SJCRH30 (cell line): Measurements from ENCODE around the gene SLC2A1. TPM values are rescaled to one million over a fixed set of nuclear protein-coding genes. Genes with fewer than 3 reads are reported as not detected.
"Not testable (repeated sequence)": the region's sequence is repeated elsewhere in the genome, so short reads cannot be mapped to it uniquely, and the experiment has no call there.

Experiments
- DNase-seq, 2 experiments: peaks; one replicate each; pipeline ENCODE4 v3.0.0-alpha.2; 2015 to 2020
- H3K27ac ChIP-seq: fragments of 250-450 bp; sonication (Bioruptor Pico); 2 replicates; pipeline ENCODE4 v1.5.1; 2020; ENCODE audit warnings: mild to moderate bottlenecking, moderate library complexity
- H3K27me3 ChIP-seq: fragments of 250-450 bp; sonication (Bioruptor Pico); 2 replicates; pipeline ENCODE4 v1.5.1; 2020; ENCODE audit warnings: mild to moderate bottlenecking, moderate library complexity
- H3K36me3 ChIP-seq: fragments of 250-450 bp; sonication (Bioruptor Pico); 2 replicates; pipeline ENCODE4 v1.5.1; 2020; ENCODE audit warnings: mild to moderate bottlenecking, moderate library complexity
- H3K4me1 ChIP-seq: fragments of 250-450 bp; sonication (Bioruptor Pico); 2 replicates; pipeline ENCODE4 v1.5.1; 2020; ENCODE audit warnings: mild to moderate bottlenecking, moderate library complexity
- H3K4me3 ChIP-seq: fragments of 250-450 bp; sonication (Bioruptor Pico); 2 replicates; pipeline ENCODE4 v1.5.1; 2020; ENCODE audit warnings: mild to moderate bottlenecking, moderate library complexity
- H3K9me3 ChIP-seq: fragments of 250-450 bp; sonication (Bioruptor Pico); replicated peaks from 2 replicates; pipeline ENCODE4 v1.5.1; 2020; ENCODE audit warnings: mild to moderate bottlenecking, moderate library complexity
- total RNA-seq: library from RNA; depleted of rRNA; stranded (reverse); fragments of >200 nt; shearing (Covaris generic); gene quantifications from 2 replicates; pipeline ENCODE4 v1.2.3, GENCODE V29; 2014

The SLC2A1 gene
- total RNA-seq, 1 experiment from 2014 or later, result 64.8 TPM

- DNase-seq, result no peak
- Histone ChIP-seq H3K36me3 (no peaks in the 10 kb centered on the region), H3K4me1 (no peaks in the 10 kb centered on the region), H3K27ac (no peak overlapping the region), H3K27me3 (no peaks in the 10 kb centered on the region), H3K9me3 (no peaks in the 10 kb centered on the region), H3K4me3 (no peak overlapping the region)
Observed at GRCh38 chr1:42908046-42908445, 50.6 kb downstream of the SLC2A1 start.

- no peaks in the 10 kb centered on the region for H3K4me1 ChIP-seq
- H3K9me3 ChIP-seq, result no peaks in the 10 kb centered on the region
- no peak for DNase-seq
- H3K4me3 ChIP-seq, result no peak overlapping the region
- no peak overlapping the region for H3K27ac ChIP-seq
- H3K36me3 ChIP-seq, result no peaks in the 10 kb centered on the region
- H3K27me3 ChIP-seq, result no peaks in the 10 kb centered on the region
Observed at GRCh38 chr1:42904434-42904833, 54.2 kb downstream of the SLC2A1 start.

GRCh38 chr1:42899960-42900359 lies 58.7 kb downstream of the SLC2A1 start:
- H3K9me3 ChIP-seq, H3K27me3 ChIP-seq, H3K4me3 ChIP-seq, H3K27ac ChIP-seq, H3K4me1 ChIP-seq, H3K36me3 ChIP-seq, DNase-seq: not testable (repeated sequence)

- Histone ChIP-seq H3K27me3 (no peaks in the 10 kb centered on the region), H3K27ac (no peak overlapping the region), H3K9me3 (peaks cover under 1% of the 10 kb centered on the region), H3K4me1 (no peaks in the 10 kb centered on the region), H3K36me3 (no peaks in the 10 kb centered on the region), H3K4me3 (no peak overlapping the region)
- DNase-seq, result no peak
Observed at GRCh38 chr1:42891465-42892138, 67.1 kb downstream of the SLC2A1 start.

GRCh38 chr1:42889264-42889663 lies 69.4 kb downstream of the SLC2A1 start:
- Histone ChIP-seq H3K27me3 (no peaks in the 10 kb centered on the region), H3K9me3 (no peaks in the 10 kb centered on the region), H3K36me3 (no peaks in the 10 kb centered on the region), H3K27ac (no peak overlapping the region), H3K4me3 (no peak overlapping the region), H3K4me1 (no peaks in the 10 kb centered on the region)
- DNase-seq, result no peak

- no peaks in the 10 kb centered on the region for H3K27me3 ChIP-seq
- H3K4me1 ChIP-seq, result no peaks in the 10 kb centered on the region
- no peak for DNase-seq
- H3K9me3 ChIP-seq, result no peaks in the 10 kb centered on the region
- H3K36me3 ChIP-seq, result no peaks in the 10 kb centered on the region
- H3K4me3 ChIP-seq, result no peak overlapping the region
- H3K27ac ChIP-seq, result no peak overlapping the region
Observed at GRCh38 chr1:42888013-42888633, 70.5 kb downstream of the SLC2A1 start.

GRCh38 chr1:42887366-42887765 lies 71.3 kb downstream of the SLC2A1 start:
- no peak overlapping the region for H3K4me3 ChIP-seq
- no peak overlapping the region for H3K27ac ChIP-seq
- H3K27me3 ChIP-seq, result no peaks in the 10 kb centered on the region
- no peaks in the 10 kb centered on the region for H3K4me1 ChIP-seq
- no peak for DNase-seq
- no peaks in the 10 kb centered on the region for H3K36me3 ChIP-seq
- no peaks in the 10 kb centered on the region for H3K9me3 ChIP-seq

- DNase-seq, result no peak
- Histone ChIP-seq H3K4me1 (no peaks in the 10 kb centered on the region), H3K27ac (no peak overlapping the region), H3K36me3 (no peaks in the 10 kb centered on the region), H3K9me3 (no peaks in the 10 kb centered on the region), H3K4me3 (no peak overlapping the region), H3K27me3 (no peaks in the 10 kb centered on the region)
Observed at GRCh38 chr1:42886800-42887199, 71.9 kb downstream of the SLC2A1 start.

GRCh38 chr1:42886046-42886739 lies 72.5 kb downstream of the SLC2A1 start:
- DNase-seq, result no peak
- Histone ChIP-seq H3K9me3 (no peaks in the 10 kb centered on the region), H3K27me3 (no peaks in the 10 kb centered on the region), H3K36me3 (peaks cover 2% of the 10 kb centered on the region; the same call in 1 of the 2 replicates), H3K4me3 (no peak overlapping the region), H3K27ac (no peak overlapping the region), H3K4me1 (no peaks in the 10 kb centered on the region)

- H3K27me3 ChIP-seq, result no peaks in the 10 kb centered on the region
Observed at GRCh38 chr1:42880384-42880783, 78.3 kb downstream of the SLC2A1 start.

GRCh38 chr1:42877380-42877779 lies 81.3 kb downstream of the SLC2A1 start:
- Histone ChIP-seq H3K27ac (no peak overlapping the region), H3K36me3 (peaks cover 2% of the 10 kb centered on the region; the same call in 1 of the 2 replicates), H3K4me3 (no peak overlapping the region), H3K27me3 (no peaks in the 10 kb centered on the region), H3K4me1 (no peaks in the 10 kb centered on the region), H3K9me3 (0 out of 2 replicates have a peak, but pooled peaks cover 4% of the 10 kb centered on the region)
- peak in 1 of 2 experiments; percentile 9 for DNase-seq

More at GRCh38 chr1:42880384-42880783, 78.3 kb downstream of the SLC2A1 start:
- Histone ChIP-seq H3K4me1 (no peaks in the 10 kb centered on the region), H3K9me3 (no peaks in the 10 kb centered on the region), H3K36me3 (peaks cover 2% of the 10 kb centered on the region; the same call in 1 of the 2 replicates), H3K4me3 (no peak overlapping the region), H3K27ac (no peak overlapping the region)
- DNase-seq, result no peak

- H3K27ac ChIP-seq, result no peak overlapping the region
- H3K9me3 ChIP-seq, result 0 out of 2 replicates have a peak, but pooled peaks cover 6% of the 10 kb centered on the region
- no peaks in the 10 kb centered on the region for H3K36me3 ChIP-seq
- no peaks in the 10 kb centered on the region for H3K4me1 ChIP-seq
- DNase-seq, result no peak
- H3K27me3 ChIP-seq, result no peaks in the 10 kb centered on the region
- H3K4me3 ChIP-seq, result no peak overlapping the region
Observed at GRCh38 chr1:42876009-42876408, 82.7 kb downstream of the SLC2A1 start.
